Activated T-cell treated with anti-CD3 and anti-CD28 coated beads, Interleukin-2, amount 50 U/mL, for 72 hours (primary cell): ENCODE measurements around the gene FBXL2. TPM values are rescaled to one million over a fixed set of nuclear protein-coding genes. Genes with fewer than 3 reads are reported as not detected.

Experiments used
- ATAC-seq, 2 donors: fragments of 150-1000 bp; cut with Tn5 transposase; replicated peaks in 1 of 2; 2 replicates each; pipeline ENCODE4 v1.10.0; 2021; ENCODE audit warnings: moderate library complexity in 2 of 2, mild to moderate bottlenecking in 1 of 2
- DNase-seq, 2 donors: peaks; one replicate each; pipeline ENCODE4 v3.0.0; 2021 to 2022; ENCODE audit warnings: mixed read lengths in 1 of 2
- H3K27ac Mint-ChIP-seq: one replicate; pipeline ENCODE4 v1.8.0; 2022; ENCODE audit warnings: mild to moderate bottlenecking, moderate library complexity, mixed read lengths
- H3K27me3 Mint-ChIP-seq: one replicate; pipeline ENCODE4 v1.8.0; 2022; ENCODE audit warnings: low read depth, mixed read lengths
- H3K36me3 Mint-ChIP-seq, 2 donors: one replicate each; pipeline ENCODE4 v1.8.0; 2022; ENCODE audit warnings: mixed read lengths in 2 of 2, mild to moderate bottlenecking in 1 of 2; ENCODE audit not compliant: insufficient read depth in 2 of 2
- H3K4me1 Mint-ChIP-seq: one replicate; pipeline ENCODE4 v1.8.0; 2022; ENCODE audit warnings: low read depth, mixed read lengths
- H3K4me3 Mint-ChIP-seq, 2 donors: one replicate each; pipeline ENCODE4 v1.8.0; 2022; ENCODE audit warnings: mild to moderate bottlenecking in 2 of 2, mixed read lengths in 2 of 2, moderate library complexity in 2 of 2
- H3K9me3 Mint-ChIP-seq, 2 donors: one replicate each; pipeline ENCODE4 v1.8.0; 2022; ENCODE audit warnings: mixed read lengths in 2 of 2
- total RNA-seq, 2 donors: library from RNA; stranded (reverse); gene quantifications; one replicate each; pipeline ENCODE4 v1.2.3, GENCODE V29; 2022

FBXL2 gene
- under 1 TPM in 1 of 2 donors, not detected in 1; 0.09 TPM for total RNA-seq

GRCh38 chr3:33277193-33277882, at the start of gene FBXL2:
FBXL2 (plus strand) TSS chr3:33277442; CDS start chr3:33277513, 71 bp downstream.
- peak; percentile 45 to 49 for DNase-seq
- H3K9me3 Mint-ChIP-seq = no peaks in the 10 kb centered on the region
- ATAC-seq = peak; percentile 75 to 85
- peaks cover 0 to 3% of the 10 kb centered on the region in 2 donors for H3K36me3 Mint-ChIP-seq
- no peak within 1 kb of the TSS for H3K27ac Mint-ChIP-seq
- peak within 1 kb of the TSS; percentile 78 to 82 for H3K4me3 Mint-ChIP-seq
- peaks cover 10% of the 10 kb centered on the region for H3K4me1 Mint-ChIP-seq
- H3K27me3 Mint-ChIP-seq = peaks cover 32% of the 10 kb centered on the region

- Mint-ChIP-seq H3K9me3 (no peaks in the 10 kb centered on the region), H3K36me3 (no peaks in the 10 kb centered on the region), H3K27ac (no peak overlapping the region), H3K4me3 (no peak overlapping the region), H3K4me1 (no peaks in the 10 kb centered on the region), H3K27me3 (peaks cover 22% of the 10 kb centered on the region)
- DNase-seq (no peak), ATAC-seq (no peak)
Measured at GRCh38 chr3:33229066-33229465, 48.2 kb upstream of the FBXL2 start.

GRCh38 chr3:33229947-33230346, 47.3 kb upstream of the FBXL2 start:
- Mint-ChIP-seq H3K36me3 (no peaks in the 10 kb centered on the region), H3K4me1 (no peaks in the 10 kb centered on the region), H3K4me3 (no peak overlapping the region), H3K27ac (no peak overlapping the region), H3K27me3 (peaks cover 17% of the 10 kb centered on the region), H3K9me3 (no peaks in the 10 kb centered on the region)
- ATAC-seq = no peak
- no peak for DNase-seq

GRCh38 chr3:33231756-33232465, 45.3 kb upstream of the FBXL2 start:
- Mint-ChIP-seq H3K4me1 (no peaks in the 10 kb centered on the region), H3K27ac (no peak overlapping the region)
- no peak for DNase-seq

GRCh38 chr3:33233884-33234283, 43.4 kb upstream of the FBXL2 start:
- no peaks in the 10 kb centered on the region for H3K4me1 Mint-ChIP-seq
- DNase-seq = no peak
- no peak overlapping the region for H3K4me3 Mint-ChIP-seq
- ATAC-seq = no peak
- no peaks in the 10 kb centered on the region for H3K36me3 Mint-ChIP-seq
- H3K27me3 Mint-ChIP-seq = peaks cover 19% of the 10 kb centered on the region
- no peaks in the 10 kb centered on the region for H3K9me3 Mint-ChIP-seq
- H3K27ac Mint-ChIP-seq = no peak overlapping the region

More at GRCh38 chr3:33231756-33232465, 45.3 kb upstream of the FBXL2 start:
- H3K27me3 Mint-ChIP-seq = peaks cover 17% of the 10 kb centered on the region
- H3K36me3 Mint-ChIP-seq = no peaks in the 10 kb centered on the region
- H3K9me3 Mint-ChIP-seq = no peaks in the 10 kb centered on the region
- no peak overlapping the region for H3K4me3 Mint-ChIP-seq
- ATAC-seq = no peak

GRCh38 chr3:33236005-33236404, 41.2 kb upstream of the FBXL2 start:
- H3K36me3 Mint-ChIP-seq = no peaks in the 10 kb centered on the region
- H3K9me3 Mint-ChIP-seq = no peaks in the 10 kb centered on the region
- H3K4me3 Mint-ChIP-seq = no peak overlapping the region
- H3K27me3 Mint-ChIP-seq = peaks cover 26% of the 10 kb centered on the region
- no peak overlapping the region for H3K27ac Mint-ChIP-seq
- no peaks in the 10 kb centered on the region for H3K4me1 Mint-ChIP-seq
- DNase-seq (no peak), ATAC-seq (no peak)

- Mint-ChIP-seq H3K27ac (no peak overlapping the region), H3K4me1 (no peaks in the 10 kb centered on the region), H3K36me3 (no peaks in the 10 kb centered on the region), H3K4me3 (no peak overlapping the region), H3K27me3 (peaks cover 26% of the 10 kb centered on the region), H3K9me3 (no peaks in the 10 kb centered on the region)
- ATAC-seq (no peak), DNase-seq (no peak)
Measured at GRCh38 chr3:33237439-33237838, 39.8 kb upstream of the FBXL2 start.

GRCh38 chr3:33238923-33239322, 38.3 kb upstream of the FBXL2 start:
- Mint-ChIP-seq H3K9me3 (no peaks in the 10 kb centered on the region), H3K4me1 (no peaks in the 10 kb centered on the region), H3K4me3 (no peak overlapping the region), H3K27ac (no peak overlapping the region), H3K27me3 (peaks cover 34% of the 10 kb centered on the region), H3K36me3 (no peaks in the 10 kb centered on the region)
- ATAC-seq (no peak), DNase-seq (no peak)

GRCh38 chr3:33240261-33240660, 37.0 kb upstream of the FBXL2 start:
- Mint-ChIP-seq H3K27ac (no peak overlapping the region), H3K27me3 (peaks cover 36% of the 10 kb centered on the region), H3K9me3 (no peaks in the 10 kb centered on the region), H3K4me3 (no peak overlapping the region), H3K36me3 (no peaks in the 10 kb centered on the region), H3K4me1 (no peaks in the 10 kb centered on the region)
- DNase-seq (no peak), ATAC-seq (no peak)

GRCh38 chr3:33246786-33247185, 30.5 kb upstream of the FBXL2 start:
- Mint-ChIP-seq H3K4me3 (no peak overlapping the region), H3K27ac (no peak overlapping the region), H3K27me3 (peaks cover 25% of the 10 kb centered on the region), H3K9me3 (no peaks in the 10 kb centered on the region), H3K36me3 (no peaks in the 10 kb centered on the region), H3K4me1 (no peaks in the 10 kb centered on the region)
- DNase-seq (no peak), ATAC-seq (no peak)

- ATAC-seq = no peak
- no peaks in the 10 kb centered on the region for H3K36me3 Mint-ChIP-seq
- no peak overlapping the region for H3K4me3 Mint-ChIP-seq
- H3K27ac Mint-ChIP-seq = no peak overlapping the region
- DNase-seq = no peak
- H3K9me3 Mint-ChIP-seq = no peaks in the 10 kb centered on the region
- H3K27me3 Mint-ChIP-seq = peaks cover 17% of the 10 kb centered on the region
- H3K4me1 Mint-ChIP-seq = no peaks in the 10 kb centered on the region
Measured at GRCh38 chr3:33250712-33251111, 26.5 kb upstream of the FBXL2 start.

- Mint-ChIP-seq H3K27me3 (peaks cover 6% of the 10 kb centered on the region), H3K9me3 (peaks cover 0 to 2% of the 10 kb centered on the region in 2 donors)
- no peak for ATAC-seq
Measured at GRCh38 chr3:33256249-33256648, 21.0 kb upstream of the FBXL2 start.

GRCh38 chr3:33260104-33260503, 17.1 kb upstream of the FBXL2 start:
- H3K9me3 Mint-ChIP-seq = peaks cover 2% of the 10 kb centered on the region in 2 donors

More at GRCh38 chr3:33256249-33256648, 21.0 kb upstream of the FBXL2 start:
- no peaks in the 10 kb centered on the region for H3K36me3 Mint-ChIP-seq
- H3K27ac Mint-ChIP-seq = no peak overlapping the region
- no peak overlapping the region for H3K4me3 Mint-ChIP-seq
- no peak for DNase-seq
- H3K4me1 Mint-ChIP-seq = no peaks in the 10 kb centered on the region

More at GRCh38 chr3:33260104-33260503, 17.1 kb upstream of the FBXL2 start:
- Mint-ChIP-seq H3K4me1 (no peaks in the 10 kb centered on the region), H3K27me3 (peaks cover 13% of the 10 kb centered on the region), H3K27ac (no peak overlapping the region), H3K36me3 (no peaks in the 10 kb centered on the region), H3K4me3 (no peak overlapping the region)
- DNase-seq = no peak
- ATAC-seq = no peak
